ENCODE measurements around the gene P2RX2.

- TF ChIP-seq MXI1 (IDR thresholded peaks at IDR 0.05; ENCODE audit: borderline replicate concordance, low read depth, low read length) (no peak), SMC3 (IDR thresholded peaks at IDR 0.05; ENCODE audit: low read depth, low read length) (no peak), POLR2A (IDR thresholded peaks at IDR 0.05; ENCODE audit: low read depth, low read length) (no peak)
These were observed 48.6 kb upstream of the P2RX2 start for GRCh38 chr12:132569856-132570480.

Measured in IMR-90 (cell line).